Breast epithelium (tissue), 3 donors: ENCODE measurements around the gene TLX3.

ENCODE experiments used
- CTCF ChIP-seq, 3 donors: fragments of 450-650 bp; IDR thresholded peaks; one replicate each; pipeline ENCODE4 v1.5.1; 2016 to 2017; ENCODE audit warnings: antibody characterized with exemption in 3 of 3, mild to moderate bottlenecking in 3 of 3, moderate library complexity in 3 of 3
- POLR2A ChIP-seq: fragments of 450-650 bp; IDR thresholded peaks from one replicate; pipeline ENCODE4 v1.6.1; 2016; ENCODE audit warnings: antibody characterized with exemption, mild to moderate bottlenecking, moderate library complexity
- POLR2AphosphoS5 ChIP-seq, 3 donors: sonication (generic); formaldehyde crosslinking; IDR thresholded peaks; one replicate each; pipeline ENCODE4 v1.6.1; 2017; ENCODE audit warnings: antibody characterized with exemption in 3 of 3

GRCh38 chr5:171270136-171270535 lies 38.9 kb upstream of the TLX3 start:
- TF ChIP-seq POLR2A (no peak), CTCF (IDR thresholded peaks at IDR 0.05) (no peak), POLR2AphosphoS5 (IDR thresholded peaks at IDR 0.05) (no peak)
